Measurements from ENCODE around the gene LRRC4C.

The LRRC4C gene

GRCh38 chr11:40099426-40100161 is 1359.9 kb downstream of the LRRC4C start:
- DNase-seq (ENCODE audit: low spot score), result no peak

- no peak for DNase-seq (ENCODE audit: low spot score)
Measured at GRCh38 chr11:40095446-40095845, 1364.0 kb downstream of the LRRC4C start.

GRCh38 chr11:40094954-40095353 is 1364.5 kb downstream of the LRRC4C start:
- DNase-seq (ENCODE audit: low spot score), result no peak

GRCh38 chr11:40080434-40080833 is 1379.0 kb downstream of the LRRC4C start:
- DNase-seq (ENCODE audit: low spot score), result no peak
